Astrocyte (in vitro differentiated cells and primary cell): ENCODE results near the gene CYP19A1. TPM values are rescaled to one million over a fixed set of nuclear protein-coding genes. Genes with fewer than 3 reads are reported as not detected.

Experiments used
- DNase-seq: peaks from one replicate; pipeline ENCODE4 v3.0.0-alpha.2; 2010; ENCODE audit warnings: low read depth
- FAIRE-seq: peaks from 2 replicates; lab custom pipeline; 2011; peaks lifted over from hg19 to GRCh38; lab: Jason Lieb, UNC
- H2AFZ ChIP-seq: 2 replicates; pipeline ENCODE4 v1.6.0; 2012; ENCODE audit warnings: low read depth, low read length, inconsistent platforms
- H3K27ac ChIP-seq: 2 replicates; pipeline ENCODE4 v1.5.1; 2011; ENCODE audit warnings: low read depth, low read length, inconsistent platforms
- H3K27me3 ChIP-seq: 2 replicates; pipeline ENCODE4 v1.6.0; 2011; ENCODE audit warnings: low read length, inconsistent platforms; ENCODE audit not compliant: insufficient read depth
- H3K36me3 ChIP-seq: 2 replicates; pipeline ENCODE4 v1.5.1; 2011; ENCODE audit warnings: low read length, inconsistent platforms; ENCODE audit not compliant: insufficient read depth
- H3K4me1 ChIP-seq: 2 replicates; pipeline ENCODE4 v1.5.1; 2011; ENCODE audit warnings: low read length, inconsistent platforms; ENCODE audit not compliant: insufficient read depth
- H3K4me2 ChIP-seq: 2 replicates; pipeline ENCODE4 v1.6.0; 2012; ENCODE audit warnings: low read length, inconsistent platforms
- H3K4me3 ChIP-seq: 2 replicates; pipeline ENCODE4 v1.5.1; 2011; ENCODE audit warnings: low read depth, mild to moderate bottlenecking, low read length, inconsistent platforms; ENCODE audit not compliant: insufficient read depth
- H3K79me2 ChIP-seq: 2 replicates; pipeline ENCODE4 v1.6.0; 2012; ENCODE audit warnings: mild to moderate bottlenecking, low read length, inconsistent platforms; ENCODE audit not compliant: insufficient read depth
- H3K9ac ChIP-seq: 2 replicates; pipeline ENCODE4 v1.6.0; 2012; ENCODE audit warnings: mild to moderate bottlenecking, low read length, inconsistent platforms
- H3K9me3 ChIP-seq: 2 replicates; pipeline ENCODE4 v1.5.1; 2012; ENCODE audit warnings: low read depth, mild to moderate bottlenecking, low read length, inconsistent platforms; ENCODE audit not compliant: insufficient read depth
- H4K20me1 ChIP-seq: 2 replicates; pipeline ENCODE4 v1.6.0; 2012; ENCODE audit warnings: low read length, inconsistent platforms; ENCODE audit not compliant: insufficient read depth
- H3K27ac Mint-ChIP-seq: one replicate; pipeline ENCODE4 v1.8.0; 2021; ENCODE audit warnings: mild to moderate bottlenecking, mixed read lengths; ENCODE audit not compliant: unreplicated experiment
- H3K27me3 Mint-ChIP-seq: one replicate; pipeline ENCODE4 v1.8.0; 2021; ENCODE audit warnings: low read depth, mixed read lengths; ENCODE audit not compliant: unreplicated experiment
- H3K36me3 Mint-ChIP-seq: one replicate; pipeline ENCODE4 v1.8.0; 2021; ENCODE audit warnings: low read depth, mixed read lengths; ENCODE audit not compliant: unreplicated experiment
- H3K4me1 Mint-ChIP-seq: one replicate; pipeline ENCODE4 v1.8.0; 2021; ENCODE audit warnings: low read depth, mixed read lengths; ENCODE audit not compliant: unreplicated experiment
- H3K4me3 Mint-ChIP-seq: one replicate; pipeline ENCODE4 v1.8.0; 2021; ENCODE audit warnings: mild to moderate bottlenecking, moderate library complexity, mixed read lengths; ENCODE audit not compliant: unreplicated experiment
- H3K9me3 Mint-ChIP-seq: one replicate; pipeline ENCODE4 v1.8.0; 2021; ENCODE audit warnings: mild to moderate bottlenecking, mixed read lengths; ENCODE audit not compliant: unreplicated experiment
- CTCF ChIP-seq: IDR thresholded peaks from 2 replicates; pipeline ENCODE4 v1.5.1; 2011; ENCODE audit warnings: low read depth, mild to moderate bottlenecking, inconsistent platforms, low read length, moderate library complexity; ENCODE audit not compliant: insufficient read depth
- EZH2 ChIP-seq: IDR thresholded peaks from 2 replicates; pipeline ENCODE4 v1.6.1; 2012; ENCODE audit warnings: mild to moderate bottlenecking, low read length, inconsistent platforms; ENCODE audit not compliant: insufficient read depth
- total RNA-seq: library from RNA; stranded (reverse); gene quantifications from 2 replicates; pipeline ENCODE4 v1.2.1, GENCODE V29; 2021

The CYP19A1 gene
- total RNA-seq, 1 donor from 2014 or later: 0.75 TPM

DNA sequence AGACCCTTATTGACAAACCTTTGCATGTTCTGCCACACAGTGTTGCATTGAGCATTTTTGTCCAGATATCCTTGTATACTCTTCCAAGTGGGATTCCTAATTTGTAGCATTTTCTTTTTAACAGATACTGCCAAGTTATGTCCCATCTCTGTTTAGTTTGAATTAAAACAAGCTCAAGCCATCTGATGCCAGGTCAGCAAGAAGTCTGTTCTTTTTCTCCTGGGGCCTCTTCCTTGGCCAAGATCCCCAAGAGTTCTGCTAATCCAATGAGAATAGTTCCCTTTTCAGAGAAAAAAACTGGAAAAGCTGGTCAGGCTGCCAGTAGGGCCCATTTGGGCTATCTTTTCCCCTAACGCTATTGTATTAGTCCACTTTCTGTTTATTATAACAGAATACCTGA lies 32.9 kb upstream of the CYP19A1 start:
- Mint-ChIP-seq H3K36me3 (no peaks in the 10 kb centered on the region), H3K4me3 (no peak overlapping the region), H3K4me1 (peaks cover 2% of the 10 kb centered on the region), H3K27ac (no peak overlapping the region), H3K27me3 (peaks cover 4% of the 10 kb centered on the region), H3K9me3 (no peaks in the 10 kb centered on the region)
- Histone ChIP-seq H3K36me3 (no peaks in the 10 kb centered on the region), H3K4me1 (peaks cover 18% of the 10 kb centered on the region), H3K9me3 (no peaks in the 10 kb centered on the region), H3K4me2 (no peak overlapping the region), H3K9ac (no peak overlapping the region), H3K27me3 (peaks cover 3% of the 10 kb centered on the region), H3K79me2 (no peaks in the 10 kb centered on the region), H3K27ac (no peak overlapping the region), H3K4me3 (no peak overlapping the region), H2AFZ (no peak overlapping the region), H4K20me1 (no peaks in the 10 kb centered on the region)
- FAIRE-seq (no peak), DNase-seq (no peak)
- TF ChIP-seq CTCF: no peak
- TF ChIP-seq EZH2: no peak

DNA sequence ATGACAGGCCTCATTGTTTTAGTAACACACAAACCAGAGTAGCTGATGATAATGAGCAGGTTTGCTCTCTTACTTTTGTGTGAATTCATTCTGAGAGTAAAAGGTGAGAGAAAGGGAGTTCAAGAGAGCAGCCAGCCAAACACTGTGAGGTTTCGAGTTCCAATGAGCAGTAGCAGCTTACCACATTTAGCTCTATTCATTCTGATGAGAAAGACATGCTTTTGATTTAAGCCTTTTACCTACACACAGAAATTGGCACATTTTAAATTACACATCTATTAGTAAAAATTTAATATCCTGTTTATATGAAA lies 31.0 kb upstream of the CYP19A1 start:
- no peaks in the 10 kb centered on the region for H3K36me3 ChIP-seq
- Mint-ChIP-seq H3K4me3 (no peak overlapping the region), H3K27ac (no peak overlapping the region), H3K27me3 (peaks cover 4% of the 10 kb centered on the region), H3K36me3 (no peaks in the 10 kb centered on the region), H3K9me3 (no peaks in the 10 kb centered on the region), H3K4me1 (peaks cover 2% of the 10 kb centered on the region)
- no peak overlapping the region for H3K4me3 ChIP-seq
- peaks cover 3% of the 10 kb centered on the region for H3K27me3 ChIP-seq
- H3K79me2 ChIP-seq: no peaks in the 10 kb centered on the region
- no peaks in the 10 kb centered on the region for H4K20me1 ChIP-seq
- no peak overlapping the region for H3K27ac ChIP-seq
- H3K9ac ChIP-seq: no peak overlapping the region
- H3K9me3 ChIP-seq: no peaks in the 10 kb centered on the region
- DNase-seq (no peak), FAIRE-seq (no peak)
- H2AFZ ChIP-seq: no peak overlapping the region
- peak overlapping the region; percentile 49 for H3K4me2 ChIP-seq
- H3K4me1 ChIP-seq: peaks cover 18% of the 10 kb centered on the region
- TF ChIP-seq EZH2 (no peak), CTCF (no peak)

GRCh38 chr15:51368751-51369450 lies 30.5 kb upstream of the CYP19A1 start:
- H3K4me2 ChIP-seq: peak overlapping the region; percentile 49
- H3K9ac ChIP-seq: no peak overlapping the region
- Mint-ChIP-seq H3K36me3 (no peaks in the 10 kb centered on the region), H3K9me3 (no peaks in the 10 kb centered on the region), H3K4me3 (no peak overlapping the region), H3K27me3 (peaks cover 4% of the 10 kb centered on the region), H3K27ac (no peak overlapping the region), H3K4me1 (peaks cover 2% of the 10 kb centered on the region)
- no peak overlapping the region for H3K4me3 ChIP-seq
- peak overlapping the region; percentile 4 for H3K27ac ChIP-seq
- DNase-seq (peak; percentile 86), FAIRE-seq (no peak)
- no peak for TF ChIP-seq EZH2
- H4K20me1 ChIP-seq: no peaks in the 10 kb centered on the region
- peaks cover 3% of the 10 kb centered on the region for H3K27me3 ChIP-seq
- H3K4me1 ChIP-seq: peaks cover 18% of the 10 kb centered on the region
- no peaks in the 10 kb centered on the region for H3K36me3 ChIP-seq
- no peaks in the 10 kb centered on the region for H3K9me3 ChIP-seq
- no peaks in the 10 kb centered on the region for H3K79me2 ChIP-seq
- H2AFZ ChIP-seq: no peak overlapping the region
